Thoracic aorta (tissue), 2 donors: ENCODE results near the gene HAUS2. TPM values are rescaled to one million over a fixed set of nuclear protein-coding genes. Genes with fewer than 3 reads are reported as not detected.

Source experiments
- ATAC-seq: fragments of 150-250 bp; one replicate; pipeline ENCODE4 v1.8.0; 2017; ENCODE audit warnings: low read depth; ENCODE audit not compliant: insufficient number of reproducible peaks, low FRiP score
- DNase-seq: peaks from one replicate; pipeline ENCODE4 v3.0.0-alpha.2; 2020; ENCODE audit warnings: low spot score
- H3K27ac ChIP-seq, 2 donors: fragments of 200-600 bp; sonication (generic); 1 replicate in 1 of 2; 2 replicates in 1 of 2; pipeline ENCODE4 v1.5.1; 2016; ENCODE audit warnings: mild to moderate bottlenecking in 2 of 2, moderate library complexity in 2 of 2
- H3K27me3 ChIP-seq: fragments of 200-600 bp; sonication (generic); replicated peaks from 2 replicates; pipeline ENCODE4 v1.6.0; 2016; ENCODE audit warnings: mild to moderate bottlenecking; ENCODE audit not compliant: insufficient read depth
- H3K36me3 ChIP-seq: fragments of 200-600 bp; sonication (generic); one replicate; pipeline ENCODE4 v1.5.1; 2016
- H3K4me1 ChIP-seq, 2 donors: fragments of 200-600 bp; sonication (generic); 1 replicate in 1 of 2; 2 replicates in 1 of 2; pipeline versions ENCODE4 v1.5.1 to v1.6.0; 2016; ENCODE audit warnings: low read depth in 2 of 2, mild to moderate bottlenecking in 1 of 2; ENCODE audit not compliant: control insufficient read depth in 1 of 2
- H3K4me3 ChIP-seq: fragments of 200-600 bp; sonication (generic); 2 replicates; pipeline ENCODE4 v1.5.1; 2016; ENCODE audit warnings: mild to moderate bottlenecking
- H3K9me3 ChIP-seq: fragments of 200-600 bp; sonication (generic); 2 replicates; pipeline ENCODE4 v1.5.1; 2016
- total RNA-seq, 2 donors: library from RNA; depleted of rRNA; stranded (reverse); fragments of >200 nt; gene quantifications; one replicate each; pipeline versions ENCODE4 v1.1.0 to v1.2.3, GENCODE V29; 2016
- TF ChIP-seq, protein P1 (sequence below): fragments of 200-600 bp; sonication (generic); IDR thresholded peaks from one replicate; pipeline ENCODE4 v1.5.1; 2019; ENCODE audit warnings: antibody characterized with exemption

Gene HAUS2
- total RNA-seq, 2 donors from 2014 or later: 34.8 to 49.3 TPM

GRCh38 chr15:42616107-42616506 lies 67.5 kb downstream of the HAUS2 start:
- DNase-seq (no peak), ATAC-seq (no peak)
- Histone ChIP-seq H3K4me1 (peaks cover 3 to 10% of the 10 kb centered on the region in 2 donors), H3K4me3 (peak overlapping the region; percentile 9), H3K27me3 (no peaks in the 10 kb centered on the region), H3K27ac (peak overlapping the region in 1 of 2 donors; percentile 14), H3K36me3 (no peaks in the 10 kb centered on the region), H3K9me3 (no peaks in the 10 kb centered on the region)
- TF ChIP-seq, protein P1, sequence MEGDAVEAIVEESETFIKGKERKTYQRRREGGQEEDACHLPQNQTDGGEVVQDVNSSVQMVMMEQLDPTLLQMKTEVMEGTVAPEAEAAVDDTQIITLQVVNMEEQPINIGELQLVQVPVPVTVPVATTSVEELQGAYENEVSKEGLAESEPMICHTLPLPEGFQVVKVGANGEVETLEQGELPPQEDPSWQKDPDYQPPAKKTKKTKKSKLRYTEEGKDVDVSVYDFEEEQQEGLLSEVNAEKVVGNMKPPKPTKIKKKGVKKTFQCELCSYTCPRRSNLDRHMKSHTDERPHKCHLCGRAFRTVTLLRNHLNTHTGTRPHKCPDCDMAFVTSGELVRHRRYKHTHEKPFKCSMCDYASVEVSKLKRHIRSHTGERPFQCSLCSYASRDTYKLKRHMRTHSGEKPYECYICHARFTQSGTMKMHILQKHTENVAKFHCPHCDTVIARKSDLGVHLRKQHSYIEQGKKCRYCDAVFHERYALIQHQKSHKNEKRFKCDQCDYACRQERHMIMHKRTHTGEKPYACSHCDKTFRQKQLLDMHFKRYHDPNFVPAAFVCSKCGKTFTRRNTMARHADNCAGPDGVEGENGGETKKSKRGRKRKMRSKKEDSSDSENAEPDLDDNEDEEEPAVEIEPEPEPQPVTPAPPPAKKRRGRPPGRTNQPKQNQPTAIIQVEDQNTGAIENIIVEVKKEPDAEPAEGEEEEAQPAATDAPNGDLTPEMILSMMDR: no peak

Other genes starting within 250 kb of the HAUS2 start
- gene CAPN3, start 189.3 kb upstream of the HAUS2 start, total RNA-seq: 10 to 100 TPM; 19.8 to 37.0 TPM
- gene ZNF106, start 57.7 kb upstream of the HAUS2 start, total RNA-seq: 10 to 100 TPM; 77.4 to 83.8 TPM
- 10 to 100 TPM; 68.8 to 73.7 TPM for gene SNAP23, start 53.2 kb upstream of the HAUS2 start, total RNA-seq
- gene LRRC57, start within 50 bp of the HAUS2 start, total RNA-seq: 10 to 100 TPM; 13.9 to 15.3 TPM
- gene STARD9, start 26.8 kb downstream of the HAUS2 start, total RNA-seq: 10 to 100 TPM; 59.8 to 67.8 TPM
- gene CDAN1, start 188.3 kb downstream of the HAUS2 start, total RNA-seq: 10 to 100 TPM; 16.2 to 19.1 TPM